Activated CD8-positive, alpha-beta memory T cell treated with anti-CD3 and anti-CD28 coated beads, Interleukin-2, amount 50 U/mL, for 1 hour (primary cell): ENCODE data around the gene TMEM187.
"Not testable (repeated sequence)": the region's sequence is repeated elsewhere in the genome, so short reads cannot be mapped to it uniquely, and the experiment has no call there.

Experiments
- DNase-seq: peaks from one replicate; pipeline ENCODE4 v3.0.0-alpha.2; 2020; ENCODE audit errors: extremely low read depth

The TMEM187 gene

DNA sequence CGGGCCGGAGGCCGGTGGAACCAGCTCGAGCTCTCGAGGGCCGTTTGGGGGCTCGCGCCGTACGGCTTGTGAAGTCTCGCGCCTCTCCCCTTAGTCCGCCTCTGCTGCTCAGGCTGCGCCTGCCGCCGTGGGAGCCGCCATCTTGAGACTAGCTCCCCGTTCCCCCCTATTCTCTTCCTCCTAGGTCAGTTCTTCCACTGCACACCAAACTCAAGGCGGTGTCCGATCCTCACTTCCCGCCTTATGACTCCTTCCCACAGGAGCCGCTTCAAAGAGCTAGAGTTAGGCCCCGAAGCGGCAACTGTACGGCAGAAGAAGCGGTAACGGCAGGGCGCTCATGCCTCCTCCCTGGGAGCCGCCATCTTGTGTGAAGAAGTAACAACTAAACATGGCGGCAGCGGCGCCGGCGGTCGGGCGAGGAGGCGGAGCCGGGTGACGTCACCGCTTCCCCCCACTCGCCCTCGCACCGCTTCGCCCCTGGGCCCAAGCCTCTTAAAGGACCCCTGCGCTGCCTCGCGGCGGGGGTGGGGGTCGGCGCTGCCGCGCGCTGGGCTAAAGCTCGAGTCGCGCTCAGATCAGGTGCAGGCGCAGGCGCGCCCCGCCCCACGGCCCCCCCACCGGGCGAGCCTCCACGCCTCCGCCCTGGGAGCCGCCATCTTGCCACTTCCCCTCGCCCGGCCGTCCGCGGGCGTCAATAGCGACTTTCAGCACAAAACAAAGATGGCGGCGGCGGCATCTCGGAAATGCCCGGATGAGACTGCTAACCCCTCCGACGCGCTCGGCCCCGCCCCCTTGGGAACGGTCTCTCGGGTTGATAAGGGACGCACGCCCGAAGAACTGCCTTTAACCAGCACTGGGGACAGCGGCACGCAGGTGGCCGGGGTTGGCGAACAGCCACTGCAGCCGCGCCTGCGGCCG lies 845 bp upstream of the TMEM187 start, which contains the start of gene HCFC1:
Gene HCFC1 (minus strand): TSS at position 369 of the 918 bp plus-strand sequence. CDS start 978 bp downstream, outside the sequence.
- peak; percentile 95 for DNase-seq

- DNase-seq: no peak
These were observed 811 bp downstream of the TMEM187 start for GRCh38 chrX:153973127-153974002.

- no peak for DNase-seq
These were observed 1.6 kb downstream of the TMEM187 start for GRCh38 chrX:153974003-153974725.

DNA sequence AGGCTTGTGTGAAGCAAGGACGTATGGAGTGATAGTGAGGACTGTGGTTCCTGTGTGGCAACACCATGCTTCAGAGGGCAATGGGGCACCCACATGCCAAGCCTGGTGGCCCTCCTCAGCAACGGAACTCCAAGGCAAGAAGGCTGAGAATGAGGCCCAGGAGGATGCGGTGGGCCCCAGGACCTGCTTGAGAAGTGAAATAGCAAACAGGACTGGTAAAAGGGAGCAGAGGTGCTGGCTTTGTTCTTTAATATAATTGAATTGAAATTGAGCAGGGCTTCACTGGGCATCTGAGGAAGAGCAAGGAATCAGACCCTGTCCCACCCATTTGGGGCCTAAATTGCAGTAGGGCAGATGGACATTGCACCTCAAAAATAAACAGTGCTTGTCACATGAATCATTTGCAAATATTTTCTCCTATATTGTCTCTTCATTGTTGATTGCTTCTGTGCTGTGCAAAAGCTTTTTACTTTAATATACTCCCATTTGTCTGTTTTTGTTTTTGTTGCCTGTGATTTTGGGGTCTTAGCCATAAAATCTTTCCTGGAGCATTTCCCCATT lies 2.3 kb downstream of the TMEM187 start:
- no peak for DNase-seq

DNA sequence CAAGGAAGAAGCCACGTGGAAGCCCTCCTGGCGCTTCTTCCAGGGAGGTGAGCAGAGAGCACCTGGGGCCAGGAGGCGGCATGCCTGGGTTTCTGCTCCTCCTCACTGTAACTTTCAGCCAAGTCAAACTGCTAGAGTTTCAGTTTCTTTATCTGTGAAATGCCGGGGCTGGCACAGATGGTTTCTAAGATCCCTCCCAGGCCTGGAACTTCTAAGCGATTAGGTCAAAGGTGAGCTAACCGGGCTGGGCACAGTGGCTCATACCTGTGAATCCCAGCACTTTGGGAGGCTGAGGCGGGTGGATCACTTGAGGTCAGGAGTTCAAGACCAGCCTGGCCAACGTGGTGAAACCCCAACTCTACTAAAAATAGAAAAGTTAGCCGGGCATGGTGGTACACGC lies 7.8 kb downstream of the TMEM187 start:
- not testable (repeated sequence) for DNase-seq

DNA sequence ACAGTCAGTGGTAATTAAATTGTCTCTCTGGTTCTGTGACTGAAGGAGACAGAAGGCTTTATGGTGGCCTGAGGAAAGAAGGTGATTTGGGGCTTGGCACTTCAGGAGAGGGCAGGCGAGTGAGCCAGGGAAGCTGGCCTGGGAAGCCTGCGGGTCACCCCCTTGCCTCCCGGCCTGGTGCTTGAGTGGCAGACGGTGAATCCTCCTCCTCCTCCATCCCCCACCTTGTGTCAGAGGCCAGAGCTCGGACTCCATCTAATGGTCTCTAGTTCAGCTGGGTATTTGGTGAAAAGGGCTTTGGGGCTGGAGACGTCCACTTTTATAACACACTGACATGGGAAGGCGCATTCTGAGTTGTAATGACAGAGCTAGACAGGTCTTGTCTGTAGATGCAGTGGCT lies 8.7 kb downstream of the TMEM187 start:
- no peak for DNase-seq

GRCh38 chrX:153981771-153982533 lies 9.4 kb downstream of the TMEM187 start:
- DNase-seq: no peak

DNA sequence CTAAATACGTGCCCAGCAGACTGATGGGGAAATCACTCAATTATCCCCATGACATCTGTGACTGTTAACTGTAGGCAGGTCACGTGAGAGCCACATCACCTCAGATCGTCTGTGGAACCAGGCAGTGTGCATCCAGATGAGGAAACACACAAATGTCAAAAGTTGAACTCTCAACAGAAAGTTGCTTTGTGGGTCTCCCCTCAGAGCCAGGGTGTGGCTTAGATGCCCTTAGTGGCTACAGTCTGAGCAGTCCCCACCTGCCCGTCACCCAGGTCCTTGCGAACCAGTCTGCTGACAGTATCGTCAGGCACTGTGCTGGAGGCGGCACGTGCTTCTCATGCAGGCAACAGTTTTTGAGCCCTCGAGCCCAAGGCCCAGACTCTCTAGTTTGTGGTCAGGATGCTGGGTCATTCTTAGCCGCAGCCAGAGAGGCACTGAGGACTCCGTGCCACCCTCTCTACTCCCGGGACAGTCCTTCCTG lies 10.8 kb downstream of the TMEM187 start:
- DNase-seq: no peak

GRCh38 chrX:153984351-153985178 lies 12.0 kb downstream of the TMEM187 start:
- no peak for DNase-seq

DNA sequence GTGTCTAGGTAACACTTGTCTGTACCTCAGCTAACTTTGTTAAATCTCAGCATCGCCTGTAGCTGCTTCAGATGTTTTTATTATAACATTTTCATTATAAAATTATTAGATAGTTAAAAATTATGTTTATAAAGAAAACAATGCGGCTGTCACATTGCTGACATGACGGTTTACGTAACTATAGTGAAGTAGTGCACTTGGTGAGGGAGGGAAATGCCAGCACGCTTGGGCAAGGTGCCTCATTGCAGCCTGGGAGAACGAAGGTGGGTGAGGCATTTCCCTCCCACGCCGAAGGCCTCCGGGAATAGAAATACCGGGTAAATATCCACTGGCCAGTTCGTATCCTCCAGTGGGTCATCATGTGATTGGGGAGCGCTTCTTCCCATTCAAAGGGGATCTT lies 15.9 kb downstream of the TMEM187 start:
- no peak for DNase-seq

DNA sequence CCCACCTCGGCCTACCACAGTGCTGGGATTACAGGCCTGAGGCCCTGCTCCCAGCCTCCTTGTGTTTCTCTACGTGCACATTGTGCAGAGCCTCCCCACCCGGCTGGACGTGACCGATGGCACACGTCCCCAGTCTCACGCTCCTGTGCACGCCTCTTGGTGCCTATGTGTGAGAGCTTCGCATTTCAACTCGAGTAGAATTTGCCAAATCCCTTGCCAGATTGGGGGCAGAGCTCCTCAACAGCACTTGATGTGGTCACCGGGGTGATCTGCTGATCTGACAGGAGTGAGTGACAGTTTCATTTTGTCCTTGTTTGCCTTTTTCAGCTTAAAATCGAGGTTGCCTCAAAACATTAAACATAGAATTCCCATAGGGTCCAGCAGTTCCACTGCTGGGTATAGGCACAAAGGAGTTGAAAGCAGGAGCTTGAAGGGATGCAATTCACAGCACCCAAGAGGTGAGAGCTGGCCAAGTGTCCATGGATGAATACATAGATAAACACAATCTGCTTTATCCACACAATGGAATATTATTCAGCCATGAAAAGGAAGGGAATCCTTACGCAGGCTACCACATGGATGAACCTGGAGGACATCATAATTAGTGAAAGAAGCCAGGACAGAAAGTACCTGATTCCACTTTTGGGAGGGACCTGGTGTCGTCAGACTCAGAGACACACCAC lies 17.6 kb downstream of the TMEM187 start:
- DNase-seq: no peak

DNA sequence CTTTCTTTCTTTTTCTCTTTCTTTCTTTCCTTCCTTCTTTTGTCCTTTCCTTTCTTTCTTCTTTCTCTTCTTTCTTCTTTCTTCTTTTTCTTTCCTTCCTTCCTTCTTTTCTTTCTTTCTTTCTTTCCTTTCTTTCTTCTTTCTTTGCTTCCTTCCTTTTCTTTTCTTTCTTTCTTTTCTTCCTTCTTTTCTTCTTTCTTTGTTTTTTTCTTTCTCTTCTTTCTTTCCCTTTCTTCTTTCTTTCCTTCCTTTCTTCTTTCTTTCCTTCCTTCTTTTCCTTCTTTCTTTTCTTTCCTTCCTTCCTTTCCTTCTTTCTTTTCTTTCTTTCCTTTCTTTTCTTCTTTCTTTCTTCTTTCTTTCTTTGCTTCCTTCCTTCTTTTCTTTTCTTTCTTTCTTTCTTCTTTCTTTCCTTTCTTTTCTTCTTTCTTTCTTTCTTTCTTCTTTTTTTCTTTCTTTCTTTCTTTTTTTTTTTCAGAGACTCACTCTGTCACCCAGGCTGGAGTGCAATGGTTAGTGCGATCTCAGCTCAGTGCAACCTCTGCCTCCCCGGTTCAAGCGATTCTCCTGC lies 18.5 kb downstream of the TMEM187 start:
- no peak for DNase-seq

- DNase-seq: no peak
These were observed 19.6 kb downstream of the TMEM187 start for GRCh38 chrX:153992180-153992579.

- DNase-seq: no peak
These were observed 20.5 kb downstream of the TMEM187 start for GRCh38 chrX:153993079-153993478.

- no peak for DNase-seq
These were observed 21.4 kb downstream of the TMEM187 start for GRCh38 chrX:153993978-153994377.

GRCh38 chrX:153994398-153994797 lies 21.8 kb downstream of the TMEM187 start:
- DNase-seq: not testable (repeated sequence)

DNA sequence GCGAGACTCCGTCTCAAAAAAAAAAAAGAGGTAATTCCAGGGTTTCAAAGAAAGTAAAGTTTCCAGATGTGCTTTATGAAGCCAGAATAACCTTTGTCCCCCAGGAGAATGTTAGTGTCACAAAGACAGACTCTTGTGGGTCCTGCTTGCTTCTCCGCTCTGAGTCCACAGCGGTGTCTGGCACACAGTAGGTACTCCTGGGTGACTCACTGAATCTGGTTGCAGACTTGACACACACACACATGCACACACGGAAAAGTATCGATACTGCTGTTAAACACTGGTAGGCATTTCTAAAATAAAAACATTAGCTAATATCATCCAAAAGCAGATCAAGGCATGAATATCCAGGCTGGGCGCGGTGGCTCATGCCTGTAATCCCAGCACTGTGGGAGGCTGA lies 22.9 kb downstream of the TMEM187 start:
- DNase-seq: no peak

GRCh38 chrX:153999359-154000037 lies 26.9 kb downstream of the TMEM187 start:
- no peak for DNase-seq
